Fibroblast of mammary gland (primary cell): ENCODE measurements around the gene STK25.
"Not testable (repeated sequence)": the region's sequence is repeated elsewhere in the genome, so short reads cannot be mapped to it uniquely, and the experiment has no call there.

Experiments
- DNase-seq: peaks from one replicate; pipeline ENCODE4 v3.0.0-alpha.2; 2010; ENCODE audit warnings: low read depth
- H3K4me3 ChIP-seq: 2 replicates; pipeline ENCODE4 v1.5.1; 2011; ENCODE audit warnings: low read depth, mild to moderate bottlenecking, low read length, moderate library complexity; ENCODE audit not compliant: control insufficient read depth
- CTCF ChIP-seq: conservative IDR thresholded peaks from 2 replicates; pipeline ENCODE4 v1.5.1; 2011; ENCODE audit warnings: low read depth, low read length, inconsistent platforms; ENCODE audit not compliant: control insufficient read depth, insufficient read depth

The STK25 gene

GRCh38 chr2:241507430-241508239, 749 bp downstream of the STK25 start:
- TF ChIP-seq CTCF: no peak

GRCh38 chr2:241506793-241507429, 1.5 kb downstream of the STK25 start:
- DNase-seq: no peak
- no peak for TF ChIP-seq CTCF
- peak overlapping the region; percentile 74 for H3K4me3 ChIP-seq

More at GRCh38 chr2:241507430-241508239, 749 bp downstream of the STK25 start:
- peak; percentile 18 for DNase-seq
- H3K4me3 ChIP-seq: peak overlapping the region; percentile 74

GRCh38 chr2:241506317-241506716, 2.1 kb downstream of the STK25 start:
- H3K4me3 ChIP-seq, DNase-seq: not testable (repeated sequence)

- TF ChIP-seq CTCF: no peak
- no peak overlapping the region for H3K4me3 ChIP-seq
- DNase-seq: no peak
These were observed 2.6 kb downstream of the STK25 start for GRCh38 chr2:241505781-241506201.

GRCh38 chr2:241505086-241505780, 3.2 kb downstream of the STK25 start:
- no peak for TF ChIP-seq CTCF
- no peak for DNase-seq
- H3K4me3 ChIP-seq: no peak overlapping the region

GRCh38 chr2:241503776-241504392, 4.5 kb downstream of the STK25 start:
- TF ChIP-seq CTCF: no peak
- H3K4me3 ChIP-seq: no peak overlapping the region
- no peak for DNase-seq
